A549 (cell line): ENCODE measurements around the gene CACNA1C. TPM values are rescaled to one million over a fixed set of nuclear protein-coding genes. Genes with fewer than 3 reads are reported as not detected.

Experiments used
- ATAC-seq, 2 experiments: fragments of 200-7000 bp in 1 of 2; fragments of >200 bp in 1 of 2; cut with Nextera tagmentation in 1 of 2; cut with Tn5 transposase in 1 of 2; 3 replicates each; pipeline versions ENCODE4 v1.8.0 to v1.9.1; 2018 to 2020; ENCODE audit warnings: mild to moderate bottlenecking in 1 of 2, moderate library complexity in 1 of 2
- CTCF ChIA-PET: fragments of 300-600 bp; sonication (Branson Sonifier 250); formaldehyde crosslinking; extraction: SDS; loops from one replicate; lab custom pipeline; 2021; ENCODE audit warnings: antibody characterized with exemption, inconsistent platforms; lab: Yijun Ruan, JAX
- POLR2A ChIA-PET: fragments of 350-600 bp; formaldehyde crosslinking; extraction: SDS; loops from one replicate; lab custom pipeline; 2021; ENCODE audit warnings: antibody characterized with exemption, inconsistent platforms; lab: Yijun Ruan, JAX
- DNase-seq, 2 experiments: peaks; one replicate each; pipeline versions ENCODE4 v3.0.0 to v3.0.0-alpha.2; 2011 to 2016; ENCODE audit warnings: low read depth in 1 of 2, low spot score in 1 of 2
- FAIRE-seq: peaks from 2 replicates; lab custom pipeline; 2011; peaks lifted over from hg19 to GRCh38; lab: Jason Lieb, UNC
- H3K27ac ChIP-seq, 2 experiments: fragments of >200 bp; sonication (Bioruptor Twin); formaldehyde crosslinking; 3 replicates each; pipeline ENCODE4 v1.5.1; 2016 to 2017
- H3K4me1 ChIP-seq: fragments of >200 bp; sonication (Bioruptor Twin); formaldehyde crosslinking; 3 replicates; pipeline ENCODE4 v1.6.1; 2016
- H3K4me2 ChIP-seq: fragments of >200 bp; sonication (Bioruptor Twin); formaldehyde crosslinking; 3 replicates; pipeline ENCODE4 v1.6.1; 2016
- H3K4me3 ChIP-seq: fragments of >200 bp; sonication (Bioruptor Twin); formaldehyde crosslinking; 3 replicates; pipeline ENCODE4 v1.5.1; 2016
- H3K9me3 ChIP-seq: fragments of >200 bp; sonication (Bioruptor Twin); formaldehyde crosslinking; 3 replicates; pipeline ENCODE4 v1.6.1; 2016
- ATOH8 ChIP-seq: fragments of 250-450 bp; sonication (Bioruptor Pico); IDR thresholded peaks from 2 replicates; pipeline ENCODE4 v1.5.0; 2020; ENCODE audit warnings: low read depth, mild to moderate bottlenecking, moderate library complexity
- BHLHE40 ChIP-seq: IDR thresholded peaks from 2 replicates; pipeline ENCODE4 v1.6.1; 2012; ENCODE audit warnings: low read depth, low read length, inconsistent platforms
- CEBPB ChIP-seq, 2 experiments: fragments of >200 bp in 1 of 2; sonication (Bioruptor Twin) in 1 of 2; formaldehyde crosslinking in 1 of 2; IDR thresholded peaks; 2 replicates each; pipeline ENCODE4 v1.6.1; 2012 to 2016
- CHD4 ChIP-seq: fragments of 200-600 bp; sonication (generic); IDR thresholded peaks from 2 replicates; pipeline ENCODE4 v1.6.1; 2016; ENCODE audit warnings: antibody characterized with exemption, mild to moderate bottlenecking, borderline replicate concordance
- E2F6 ChIP-seq: IDR thresholded peaks from 2 replicates; pipeline ENCODE4 v1.6.1; 2012; ENCODE audit warnings: low read depth, borderline replicate concordance
- EHF ChIP-seq: fragments of 250-450 bp; sonication (Bioruptor Pico); IDR thresholded peaks from 2 replicates; pipeline ENCODE4 v1.5.0; 2020; ENCODE audit warnings: mild to moderate bottlenecking
- EHMT2 ChIP-seq: fragments of 200-600 bp; sonication (generic); IDR thresholded peaks from 2 replicates; pipeline ENCODE4 v1.6.1; 2016; ENCODE audit warnings: antibody characterized with exemption, low read depth, mild to moderate bottlenecking, moderate library complexity
- FOSB ChIP-seq: fragments of 250-450 bp; sonication (Bioruptor Pico); IDR thresholded peaks from 2 replicates; pipeline ENCODE4 v1.5.0; 2020; ENCODE audit warnings: mild to moderate bottlenecking, moderate library complexity
- FOSL2 ChIP-seq, 2 experiments: fragments of 450-650 bp in 1 of 2; fragments of >200 bp in 1 of 2; sonication (Bioruptor Twin) in 1 of 2; formaldehyde crosslinking; IDR thresholded peaks; 2 replicates each; pipeline versions ENCODE4 v1.5.0 to v1.6.1; 2016 to 2020; ENCODE audit warnings: mild to moderate bottlenecking in 1 of 2, moderate library complexity in 1 of 2
- FOXS1 ChIP-seq: fragments of 250-450 bp; sonication (Bioruptor Pico); IDR thresholded peaks from 2 replicates; pipeline ENCODE4 v1.5.0; 2020; ENCODE audit warnings: mild to moderate bottlenecking, moderate library complexity
- GATA3 ChIP-seq: IDR thresholded peaks from 2 replicates; pipeline ENCODE4 v1.6.1; 2012; ENCODE audit warnings: borderline replicate concordance
- HMGXB4 ChIP-seq: fragments of 250-450 bp; sonication (Bioruptor Pico); IDR thresholded peaks from 2 replicates; pipeline ENCODE4 v1.5.0; 2021; ENCODE audit warnings: mild to moderate bottlenecking, moderate library complexity, borderline replicate concordance
- HOXB13 ChIP-seq: fragments of 250-450 bp; sonication (Bioruptor Pico); IDR thresholded peaks from 2 replicates; pipeline ENCODE4 v1.5.0; 2020; ENCODE audit warnings: low read depth, mild to moderate bottlenecking, moderate library complexity
- JUN ChIP-seq, 2 experiments: fragments of >200 bp; sonication (Bioruptor Twin); formaldehyde crosslinking; IDR thresholded peaks; 2 replicates in 1 of 2; 3 replicates in 1 of 2; pipeline ENCODE4 v1.6.1; 2016 to 2017
- JUNB ChIP-seq: fragments of >200 bp; sonication (Bioruptor Twin); formaldehyde crosslinking; IDR thresholded peaks from 2 replicates; pipeline ENCODE4 v1.6.1; 2016
- NFE2L2 ChIP-seq: fragments of 150-350 bp; conservative IDR thresholded peaks from 2 replicates; pipeline ENCODE4 v1.6.1; 2014; ENCODE audit warnings: low read length
- NR3C1 ChIP-seq: fragments of >200 bp; sonication (Bioruptor Twin); formaldehyde crosslinking; IDR thresholded peaks from 3 replicates; pipeline ENCODE4 v1.6.1; 2017
- PBX3 ChIP-seq: IDR thresholded peaks from 2 replicates; pipeline ENCODE4 v1.6.1; 2012
- PHF8 ChIP-seq: fragments of 200-600 bp; sonication (generic); IDR thresholded peaks from 2 replicates; pipeline ENCODE4 v1.6.1; 2016; ENCODE audit warnings: low read depth, mild to moderate bottlenecking, antibody characterized with exemption, moderate library complexity, borderline replicate concordance
- RARB ChIP-seq: fragments of 250-450 bp; sonication (Bioruptor Pico); IDR thresholded peaks from 2 replicates; pipeline ENCODE4 v1.8.0; 2021; ENCODE audit warnings: mild to moderate bottlenecking, moderate library complexity
- RCOR1 ChIP-seq: fragments of 150-350 bp; IDR thresholded peaks from 2 replicates; pipeline ENCODE4 v1.6.1; 2014; ENCODE audit warnings: antibody characterized with exemption, low read length, low read depth
- RFX5 ChIP-seq: fragments of 450-650 bp; IDR thresholded peaks from 2 replicates; pipeline ENCODE4 v1.7.1; 2014; ENCODE audit warnings: antibody characterized with exemption, mild to moderate bottlenecking, moderate library complexity
- SMC3 ChIP-seq: fragments of >200 bp; sonication (Bioruptor Twin); formaldehyde crosslinking; IDR thresholded peaks from 3 replicates; pipeline ENCODE4 v1.6.1; 2018; ENCODE audit warnings: inconsistent platforms
- SREBF2 ChIP-seq: fragments of 450-650 bp; IDR thresholded peaks from 2 replicates; pipeline ENCODE4 v1.6.1; 2014; ENCODE audit warnings: mild to moderate bottlenecking, moderate library complexity
- TFCP2L1 ChIP-seq: fragments of 250-450 bp; sonication (Bioruptor Pico); IDR thresholded peaks from 2 replicates; pipeline ENCODE4 v1.5.0; 2021; ENCODE audit warnings: mild to moderate bottlenecking
- TP53 ChIP-seq: fragments of 250-450 bp; sonication (Bioruptor Pico); IDR thresholded peaks from 2 replicates; pipeline ENCODE4 v1.5.0; 2021; ENCODE audit warnings: mild to moderate bottlenecking, moderate library complexity
- WGBS: methylation state at CpG from one replicate; pipeline ENCODE4 v1.1.6; 2017; ENCODE audit errors: missing lambda C conversion rate; 5-methylcytosine and 5-hydroxymethylcytosine counted together
- polyA plus RNA-seq, 4 experiments: library from polyadenylated mRNA; depleted of rRNA in 3 of 4; stranded (reverse); fragments of >200 nt; fragmentation: RNase III in 1 of 4; extraction: RNeasy Plus Mini Kit Qiagen cat#74134 plus additional on column Dnase treatment in 1 of 4; gene quantifications; 2 replicates in 3 of 4; 3 replicates in 1 of 4; pipeline ENCODE4 v1.2.3, GENCODE V29; 2011 to 2017

CACNA1C gene
- polyA plus RNA-seq, 2 of the 4 experiments (the other 2 are of a cell fraction), result not detected

GRCh38 chr12:2320841-2321240 lies 268.1 kb downstream of the CACNA1C start (continued):
- no peak for TF ChIP-seq CEBPB (IDR thresholded peaks at IDR 0.05)

GRCh38 chr12:2322554-2323120 lies 269.9 kb downstream of the CACNA1C start:
- H3K4me3 ChIP-seq, result no peak overlapping the region
- no peak overlapping the region for H3K27ac ChIP-seq
- DNase-seq (no peak), ATAC-seq (peak in 1 of 2 experiments; percentile 38; a peak in 2 of 6 replicates), FAIRE-seq (no peak)
- 10% methylated on average over 14 of the region's 14 CpGs for WGBS
- H3K9me3 ChIP-seq, result no peaks in the 10 kb centered on the region
- ChIA-PET CTCF (interaction anchor here (1.4 kb wide), 1 partner anchor 32 kb away, joined by 5 read pairs; no protein-coding TSS in a partner anchor), POLR2A (no interaction called here)
- H3K4me2 ChIP-seq, result no peak overlapping the region
- H3K4me1 ChIP-seq, result no peaks in the 10 kb centered on the region
- no peak for TF ChIP-seq EHF (CRISPR knock-in tag)
- no peak for TF ChIP-seq E2F6
- TF ChIP-seq NR3C1, result no peak
- TF ChIP-seq HMGXB4, result no peak
- no peak for TF ChIP-seq PHF8
- TF ChIP-seq GATA3, result no peak
- no peak for TF ChIP-seq RCOR1
- no peak for TF ChIP-seq NFE2L2

- no peak overlapping the region for H3K27ac ChIP-seq
- ATAC-seq, result no peak
- no peak for TF ChIP-seq RCOR1
- no peak for TF ChIP-seq TFCP2L1
- no peak for TF ChIP-seq GATA3
- TF ChIP-seq SMC3, result no peak
- TF ChIP-seq TP53 (CRISPR knock-in tag), result no peak
- no peak overlapping the region for H3K4me2 ChIP-seq
- ChIA-PET POLR2A (no interaction called here), CTCF (interaction anchor here (1.3 to 1.4 kb wide), 2 partner anchors 33 to 260 kb away, joined by 3 to 5 read pairs; no protein-coding TSS in a partner anchor)
- H3K4me1 ChIP-seq, result no peaks in the 10 kb centered on the region
- no peak overlapping the region for H3K4me3 ChIP-seq
- H3K9me3 ChIP-seq, result no peaks in the 10 kb centered on the region
- FAIRE-seq, result no peak
- no peak for DNase-seq
- 19% methylated on average over 7 of the region's 9 CpGs for WGBS
Observed at GRCh38 chr12:2323532-2324255, 270.9 kb downstream of the CACNA1C start.

GRCh38 chr12:2324387-2324786 lies 271.6 kb downstream of the CACNA1C start:
- no peak for ATAC-seq
- DNase-seq, result no peak
- no peaks in the 10 kb centered on the region for H3K4me1 ChIP-seq
- no peak for TF ChIP-seq SREBF2
- TF ChIP-seq HOXB13 (CRISPR knock-in tag), result no peak
- no peak for TF ChIP-seq FOSL2 (IDR thresholded peaks at IDR 0.05)
- no peak for TF ChIP-seq FOSL2 (CRISPR knock-in tag; IDR thresholded peaks at IDR 0.05)
- TF ChIP-seq NFE2L2, result no peak
- TF ChIP-seq FOSB (CRISPR knock-in tag), result no peak
- no peak for TF ChIP-seq ATOH8 (CRISPR knock-in tag)
- TF ChIP-seq FOXS1 (CRISPR knock-in tag), result no peak
- no peak for TF ChIP-seq GATA3
- TF ChIP-seq JUN (IDR thresholded peaks at IDR 0.05), result no peak
- no peak for TF ChIP-seq EHMT2
- no peak for TF ChIP-seq PHF8
- no peak for TF ChIP-seq JUNB
- no peak for TF ChIP-seq CHD4
- TF ChIP-seq PBX3, result no peak
- no peak for TF ChIP-seq BHLHE40
- no peak for TF ChIP-seq NR3C1
- no peak for TF ChIP-seq RFX5
- TF ChIP-seq RARB, result no peak
- TF ChIP-seq, all 56 proteins: peak for 0
- no peak overlapping the region for H3K4me2 ChIP-seq
- no peak for FAIRE-seq
- ChIA-PET POLR2A (no interaction called here), CTCF (interaction anchor here (1.3 kb wide), 1 partner anchor 259 kb away, joined by 3 read pairs; no protein-coding TSS in a partner anchor)
- H3K9me3 ChIP-seq, result no peaks in the 10 kb centered on the region
- H3K4me3 ChIP-seq, result no peak overlapping the region
- H3K27ac ChIP-seq, result no peak overlapping the region
- WGBS, result 32% methylated on average over 6 of the region's 9 CpGs
